Measurements from ENCODE around the gene CFAP97.
A peak's percentile ranks its signal among the peaks of the same experiment; 100 is the strongest.
"Not testable (repeated sequence)": the region's sequence is repeated elsewhere in the genome, so short reads cannot be mapped to it uniquely, and the experiment has no call there.

The CFAP97 gene

GRCh38 chr4:185209031-185209851, 5.4 kb upstream of the CFAP97 start, which contains the start of gene SNX25:
Gene SNX25 (plus strand): TSS chr4:185209598. CDS start chr4:185209827, 229 bp downstream.
- H3K36me3 ChIP-seq (ENCODE audit: insufficient read depth), result no peaks in the 10 kb centered on the region
- H3K4me1 ChIP-seq (ENCODE audit: low read depth, poor library complexity, severe bottlenecking), result peaks cover 39% of the 10 kb centered on the region
- H3K27me3 ChIP-seq (ENCODE audit: insufficient read depth, low read depth), result no peaks in the 10 kb centered on the region
- peaks cover 41% of the 10 kb centered on the region for H3K79me2 ChIP-seq (ENCODE audit: insufficient read depth, low read depth)
- H4K20me1 ChIP-seq (ENCODE audit: insufficient read depth), result no peaks in the 10 kb centered on the region
- H2AFZ ChIP-seq (ENCODE audit: low read depth), result peak within 1 kb of the TSS; percentile 81
- H3K4me2 ChIP-seq, result peak within 1 kb of the TSS; percentile 94
- no peak for TF ChIP-seq CTCF (conservative IDR thresholded peaks at IDR 0.05; ENCODE audit: low read depth, low read length)
- peak within 1 kb of the TSS; percentile 54 for H3K9ac ChIP-seq
- H3K4me3 ChIP-seq (IDR thresholded peaks at IDR 0.05; ENCODE audit: insufficient read depth, low read depth, low read length), result no peak within 1 kb of the TSS
- peak within 1 kb of the TSS; percentile 34; the same call in 1 of the 2 replicates for H3K27ac ChIP-seq

GRCh38 chr4:185207466-185207865, 3.7 kb upstream of the CFAP97 start:
- no peak overlapping the region for H3K4me3 ChIP-seq (IDR thresholded peaks at IDR 0.05; ENCODE audit: insufficient read depth, low read depth, low read length)
- no peak overlapping the region for H3K9ac ChIP-seq
- no peaks in the 10 kb centered on the region for H4K20me1 ChIP-seq (ENCODE audit: insufficient read depth)
- H3K36me3 ChIP-seq (ENCODE audit: insufficient read depth), result no peaks in the 10 kb centered on the region
- H3K4me2 ChIP-seq, result no peak overlapping the region
- H3K4me1 ChIP-seq (ENCODE audit: low read depth, poor library complexity, severe bottlenecking), result peaks cover 46% of the 10 kb centered on the region
- no peak overlapping the region for H3K27ac ChIP-seq
- no peak for TF ChIP-seq CTCF (conservative IDR thresholded peaks at IDR 0.05; ENCODE audit: low read depth, low read length)
- no peak overlapping the region for H2AFZ ChIP-seq (ENCODE audit: low read depth)
- H3K27me3 ChIP-seq (ENCODE audit: insufficient read depth, low read depth), result no peaks in the 10 kb centered on the region
- peaks cover 30% of the 10 kb centered on the region for H3K79me2 ChIP-seq (ENCODE audit: insufficient read depth, low read depth)

GRCh38 chr4:185205697-185206342, 2.0 kb upstream of the CFAP97 start:
- H3K9ac ChIP-seq, result no peak overlapping the region
- H2AFZ ChIP-seq (ENCODE audit: low read depth), result no peak overlapping the region
- no peaks in the 10 kb centered on the region for H4K20me1 ChIP-seq (ENCODE audit: insufficient read depth)
- peak overlapping the region; percentile 97; the same call in 1 of the 2 replicates for H3K4me2 ChIP-seq
- H3K4me1 ChIP-seq (ENCODE audit: low read depth, poor library complexity, severe bottlenecking), result peaks cover 42% of the 10 kb centered on the region
- no peaks in the 10 kb centered on the region for H3K27me3 ChIP-seq (ENCODE audit: insufficient read depth, low read depth)
- H3K79me2 ChIP-seq (ENCODE audit: insufficient read depth, low read depth), result peaks cover 31% of the 10 kb centered on the region
- no peak overlapping the region for H3K4me3 ChIP-seq (IDR thresholded peaks at IDR 0.05; ENCODE audit: insufficient read depth, low read depth, low read length)
- no peaks in the 10 kb centered on the region for H3K36me3 ChIP-seq (ENCODE audit: insufficient read depth)
- no peak for TF ChIP-seq CTCF (conservative IDR thresholded peaks at IDR 0.05; ENCODE audit: low read depth, low read length)
- H3K27ac ChIP-seq, result no peak overlapping the region

DNA sequence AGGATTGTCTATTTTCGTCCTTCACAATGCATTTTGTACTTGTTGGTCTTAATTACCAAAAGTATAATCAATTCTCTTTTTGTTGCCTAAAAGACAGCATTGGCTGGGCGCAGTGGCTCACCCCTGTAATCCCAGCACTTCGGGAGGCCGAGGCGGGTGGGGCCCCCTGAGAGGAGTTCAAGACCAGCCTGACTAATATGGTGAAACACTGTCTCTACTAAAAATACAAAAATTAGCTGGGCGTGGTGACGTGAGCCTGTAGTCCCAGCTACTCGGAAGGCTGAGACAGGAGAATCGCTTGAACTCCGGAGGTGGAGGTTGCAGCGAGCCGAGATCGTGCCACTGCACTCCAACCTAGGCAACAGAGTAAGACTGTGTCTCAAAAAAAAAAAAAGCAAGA, 1.3 kb upstream of the CFAP97 start:
- not testable (repeated sequence) for H4K20me1 ChIP-seq (ENCODE audit: insufficient read depth); H3K36me3 ChIP-seq (ENCODE audit: insufficient read depth); H3K4me3 ChIP-seq (IDR thresholded peaks at IDR 0.05; ENCODE audit: insufficient read depth, low read depth, low read length); H3K27me3 ChIP-seq (ENCODE audit: insufficient read depth, low read depth); H3K9ac ChIP-seq
- H2AFZ ChIP-seq (ENCODE audit: low read depth), result peak overlapping the region; percentile 65
- H3K27ac ChIP-seq, result 0 out of 2 replicates have a peak overlapping the region, but pooled peaks have one; percentile 95
- peaks cover 34% of the 10 kb centered on the region for H3K79me2 ChIP-seq (ENCODE audit: insufficient read depth, low read depth)
- peaks cover 40% of the 10 kb centered on the region for H3K4me1 ChIP-seq (ENCODE audit: low read depth, poor library complexity, severe bottlenecking)
- H3K4me2 ChIP-seq, result peak overlapping the region; percentile 97

Measured in KMS-11 (cell line).